MM.1S (cell line): Measurements from ENCODE around the gene CARNS1.

Experiments used
- CTCF ChIP-seq: fragments of 300-600 bp; sonication (generic); IDR thresholded peaks from 2 replicates; pipeline ENCODE4 v1.5.1; 2016; ENCODE audit warnings: antibody characterized with exemption, low read length, mixed read lengths
- EZH2 ChIP-seq: fragments of 300-600 bp; sonication (generic); optimal IDR thresholded peaks from 2 replicates; pipeline ENCODE3; 2017; ENCODE audit warnings: low read depth, mild to moderate bottlenecking, antibody characterized with exemption, low read length, mixed read lengths
- EZH2phosphoT487 ChIP-seq: fragments of 300-600 bp; sonication (generic); IDR thresholded peaks from 2 replicates; pipeline ENCODE4 v1.6.1; 2018; ENCODE audit warnings: antibody characterized with exemption, low read length

DNA sequence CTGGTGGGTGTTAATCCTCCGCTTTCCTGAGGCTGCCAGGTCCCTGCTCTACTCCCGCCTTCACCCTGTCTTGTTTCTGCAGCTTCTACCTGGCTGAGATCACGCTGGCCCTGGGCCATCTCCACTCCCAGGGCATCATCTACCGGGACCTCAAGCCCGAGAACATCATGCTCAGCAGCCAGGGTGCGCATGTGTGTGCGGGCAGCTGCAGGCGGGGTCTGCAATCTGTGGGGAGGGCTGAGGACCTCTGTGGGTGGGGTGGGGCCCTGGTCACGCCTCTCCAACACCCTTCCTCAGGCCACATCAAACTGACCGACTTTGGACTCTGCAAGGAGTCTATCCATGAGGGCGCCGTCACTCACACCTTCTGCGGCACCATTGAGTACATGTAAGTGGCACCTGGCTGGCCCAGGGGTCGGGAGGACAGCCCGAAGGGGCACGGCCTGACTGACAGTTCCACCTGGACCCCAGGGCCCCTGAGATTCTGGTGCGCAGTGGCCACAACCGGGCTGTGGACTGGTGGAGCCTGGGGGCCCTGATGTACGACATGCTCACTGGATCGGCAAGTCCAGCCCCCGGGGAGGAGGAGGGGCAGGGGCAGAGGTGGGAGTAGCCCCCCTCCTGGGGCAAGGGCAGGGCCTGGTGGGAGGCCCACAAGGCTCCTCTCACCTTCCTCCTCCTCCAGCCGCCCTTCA, 17.3 kb downstream of the CARNS1 start:
- TF ChIP-seq CTCF (no peak), EZH2 (no peak), EZH2phosphoT487 (no peak)
